A673 (cell line): ENCODE measurements around the gene HDAC4. TPM values are rescaled to one million over a fixed set of nuclear protein-coding genes. Genes with fewer than 3 reads are reported as not detected.

Experiments
- BruUV-seq: library from RNA; stranded (reverse); fragments of 400-500 nt; replicated peaks from 2 replicates; lab custom pipeline; 2021; lab: Mats Ljungman, UMichigan
- CTCF ChIA-PET: fragments of 300-600 bp; sonication (Branson Sonifier 250); formaldehyde crosslinking; loops from one replicate; lab custom pipeline; 2022; ENCODE audit warnings: antibody characterized with exemption; lab: Charles Lee
- POLR2A ChIA-PET: fragments of 300-600 bp; sonication (Branson Sonifier 250); formaldehyde crosslinking; loops from one replicate; lab custom pipeline; 2022; ENCODE audit warnings: antibody characterized with exemption; ENCODE audit not compliant: low non-redundant PET; lab: Charles Lee
- DNase-seq: peaks from one replicate; pipeline ENCODE4 v3.0.0-alpha.2; 2015; ENCODE audit warnings: low spot score
- H3K27ac ChIP-seq: fragments of 200-600 bp; sonication (generic); 2 replicates; pipeline ENCODE4 v1.5.1; 2016; ENCODE audit warnings: mixed run types, low read depth, mild to moderate bottlenecking, mixed read lengths, antibody characterized with exemption, low read length; ENCODE audit not compliant: poor library complexity, severe bottlenecking
- H3K27me3 ChIP-seq: fragments of 200-600 bp; sonication (generic); replicated peaks from 2 replicates; pipeline ENCODE4 v1.6.1; 2017; ENCODE audit warnings: mixed run types, low read depth, mild to moderate bottlenecking, mixed read lengths, antibody characterized with exemption, low read length; ENCODE audit not compliant: insufficient read depth, poor library complexity
- H3K36me3 ChIP-seq: fragments of 200-600 bp; sonication (generic); 2 replicates; pipeline ENCODE4 v1.6.1; 2016; ENCODE audit warnings: mixed run types, mild to moderate bottlenecking, mixed read lengths, antibody characterized with exemption, low read length; ENCODE audit not compliant: insufficient read depth, poor library complexity, severe bottlenecking
- H3K4me1 ChIP-seq: fragments of 200-600 bp; sonication (generic); 2 replicates; pipeline ENCODE4 v1.6.1; 2017; ENCODE audit warnings: mixed run types, mild to moderate bottlenecking, mixed read lengths, antibody characterized with exemption, low read length; ENCODE audit not compliant: insufficient read depth, poor library complexity, severe bottlenecking
- H3K4me3 ChIP-seq: fragments of 200-600 bp; sonication (generic); 2 replicates; pipeline ENCODE4 v1.5.1; 2016; ENCODE audit warnings: low read depth, mixed run types, mild to moderate bottlenecking, mixed read lengths, low read length; ENCODE audit not compliant: poor library complexity, severe bottlenecking
- H3K9me3 ChIP-seq: fragments of 200-600 bp; sonication (generic); 2 replicates; pipeline ENCODE4 v1.6.1; 2016; ENCODE audit warnings: mixed run types, low read depth, mild to moderate bottlenecking, mixed read lengths, antibody characterized with exemption, low read length; ENCODE audit not compliant: poor library complexity, severe bottlenecking
- CTCF ChIP-seq: fragments of 300-800, 200-600 bp; sonication (generic); conservative IDR thresholded peaks from 2 replicates; pipeline ENCODE4 v1.5.1; 2017; ENCODE audit warnings: low read depth, mild to moderate bottlenecking, antibody characterized with exemption, low read length, moderate library complexity, mixed read lengths
- EZH2 ChIP-seq: fragments of 200-600 bp; sonication (generic); IDR thresholded peaks from 2 replicates; pipeline ENCODE4 v1.6.1; 2017; ENCODE audit warnings: borderline replicate concordance, low read depth, mild to moderate bottlenecking, mixed read lengths, antibody characterized with exemption, low read length; ENCODE audit not compliant: poor library complexity, severe bottlenecking
- intact Hi-C: fragments of 100-400 bp; cut with micrococcal nuclease; formaldehyde crosslinking; loops from one replicate; pipeline ENCODE4 v1.10.0; 2022; ENCODE audit not compliant: unreplicated experiment
- total RNA-seq: library from RNA; stranded (reverse); gene quantifications from 2 replicates; pipeline ENCODE4 v1.2.3, GENCODE V29; 2021

The HDAC4 gene
- total RNA-seq, 1 experiment from 2014 or later = 40.0 TPM

- CTCF ChIA-PET = no interaction called here
- H3K36me3 ChIP-seq = no peaks in the 10 kb centered on the region
- BruUV-seq = no TSS peak
- TF ChIP-seq CTCF (no peak), EZH2 (no peak)
- H3K27ac ChIP-seq = no peak overlapping the region
- no peak for DNase-seq
- H3K9me3 ChIP-seq = no peaks in the 10 kb centered on the region
- H3K27me3 ChIP-seq = no peaks in the 10 kb centered on the region
- H3K4me3 ChIP-seq = no peak overlapping the region
- H3K4me1 ChIP-seq = no peaks in the 10 kb centered on the region
- intact Hi-C loops = no loop called here
- POLR2A ChIA-PET = no interaction called here
These were observed 268.6 kb downstream of the HDAC4 start for GRCh38 chr2:239132156-239132709.

GRCh38 chr2:239131521-239131920 is 269.3 kb downstream of the HDAC4 start:
- TF ChIP-seq CTCF = no peak
- no peak for TF ChIP-seq EZH2
- no peak for DNase-seq
- Histone ChIP-seq H3K4me1 (no peaks in the 10 kb centered on the region), H3K27ac (no peak overlapping the region), H3K36me3 (peaks cover 4% of the 10 kb centered on the region), H3K27me3 (no peaks in the 10 kb centered on the region), H3K9me3 (no peaks in the 10 kb centered on the region), H3K4me3 (no peak overlapping the region)
- intact Hi-C loops = no loop called here
- CTCF ChIA-PET = no interaction called here
- BruUV-seq = no TSS peak
- POLR2A ChIA-PET = no interaction called here

- H3K36me3 ChIP-seq = peaks cover 4% of the 10 kb centered on the region
- intact Hi-C loops = no loop called here
- ChIA-PET CTCF (no interaction called here), POLR2A (no interaction called here)
- BruUV-seq = no TSS peak
- no peaks in the 10 kb centered on the region for H3K9me3 ChIP-seq
- no peaks in the 10 kb centered on the region for H3K4me1 ChIP-seq
- no peak for TF ChIP-seq EZH2
- no peak for TF ChIP-seq CTCF
- H3K4me3 ChIP-seq = no peak overlapping the region
- no peak for DNase-seq
- H3K27ac ChIP-seq = no peak overlapping the region
- H3K27me3 ChIP-seq = no peaks in the 10 kb centered on the region
These were observed 270.0 kb downstream of the HDAC4 start for GRCh38 chr2:239130786-239131325.
